GM23338 (cell line): ENCODE measurements around the gene RHOG. TPM values are rescaled to one million over a fixed set of nuclear protein-coding genes. Genes with fewer than 3 reads are reported as not detected.

ENCODE experiments used
- ATAC-seq: fragments of 200-7000 bp; cut with Tn5 transposase; 3 replicates; pipeline ENCODE4 v1.9.1; 2020
- DNase-seq: peaks from one replicate; pipeline ENCODE4 v3.0.0-alpha.2; 2015; ENCODE audit warnings: low spot score
- H2AFZ ChIP-seq: fragments of 200-600 bp; sonication (generic); 2 replicates; pipeline ENCODE4 v1.8.0; 2016; ENCODE audit warnings: antibody characterized with exemption, mild to moderate bottlenecking, moderate library complexity
- H3F3A ChIP-seq: fragments of 200-600 bp; sonication (generic); replicated peaks from 2 replicates; pipeline ENCODE4 v1.8.0; 2017; ENCODE audit warnings: antibody characterized with exemption, mixed run types, low read depth
- H3K27ac ChIP-seq: fragments of 200-600 bp; sonication (generic); 2 replicates; pipeline ENCODE4 v1.6.1; 2016; ENCODE audit warnings: low read depth
- H3K27me3 ChIP-seq: fragments of 200-600 bp; sonication (generic); 2 replicates; pipeline ENCODE4 v1.8.0; 2016; ENCODE audit warnings: mild to moderate bottlenecking, mixed run types, moderate library complexity; ENCODE audit not compliant: insufficient read depth
- H3K36me3 ChIP-seq: fragments of 200-600 bp; sonication (generic); 2 replicates; pipeline ENCODE4 v1.8.0; 2016; ENCODE audit warnings: mild to moderate bottlenecking; ENCODE audit not compliant: insufficient read depth
- H3K4me1 ChIP-seq: fragments of 200-600 bp; sonication (generic); 2 replicates; pipeline ENCODE4 v1.8.0; 2016; ENCODE audit warnings: mild to moderate bottlenecking, moderate library complexity; ENCODE audit not compliant: insufficient read depth
- H3K4me2 ChIP-seq: fragments of 200-600 bp; sonication (generic); 2 replicates; pipeline ENCODE4 v1.7.1; 2017; ENCODE audit warnings: mixed run types
- H3K4me3 ChIP-seq: fragments of 200-600 bp; sonication (generic); 2 replicates; pipeline ENCODE4 v1.6.1; 2016; ENCODE audit warnings: mixed run types
- H3K79me2 ChIP-seq: fragments of 200-600 bp; sonication (generic); replicated peaks from 2 replicates; pipeline ENCODE4 v1.8.0; 2017; ENCODE audit warnings: mild to moderate bottlenecking; ENCODE audit not compliant: insufficient read depth
- H3K9me2 ChIP-seq: fragments of 200-600 bp; sonication (generic); 2 replicates; pipeline ENCODE4 v1.8.0; 2017; ENCODE audit not compliant: insufficient read depth
- H4K20me1 ChIP-seq: fragments of 200-600 bp; sonication (generic); replicated peaks from 2 replicates; pipeline ENCODE4 v1.8.0; 2017; ENCODE audit warnings: mild to moderate bottlenecking; ENCODE audit not compliant: insufficient read depth
- H3K27ac Mint-ChIP-seq: 2 replicates; pipeline ENCODE4 v1.8.0; 2020; ENCODE audit warnings: inconsistent platforms, mild to moderate bottlenecking, moderate library complexity, mixed read lengths
- H3K27me3 Mint-ChIP-seq: 3 replicates; pipeline ENCODE4 v1.8.0; 2022; ENCODE audit warnings: low read depth, mild to moderate bottlenecking, moderate library complexity, mixed read lengths, inconsistent platforms; ENCODE audit not compliant: insufficient read depth, poor library complexity
- H3K36me3 Mint-ChIP-seq: 3 replicates; pipeline ENCODE4 v1.8.0; 2021; ENCODE audit warnings: low read depth, mild to moderate bottlenecking, inconsistent platforms, moderate library complexity, mixed read lengths
- H3K4me1 Mint-ChIP-seq: 3 replicates; pipeline ENCODE4 v1.8.0; 2020; ENCODE audit warnings: mild to moderate bottlenecking, inconsistent platforms, mixed read lengths
- H3K4me3 Mint-ChIP-seq: 3 replicates; pipeline ENCODE4 v1.8.0; 2021; ENCODE audit warnings: moderate library complexity, mild to moderate bottlenecking, inconsistent platforms, mixed read lengths
- H3K9me3 Mint-ChIP-seq: 3 replicates; pipeline ENCODE4 v1.8.0; 2020; ENCODE audit warnings: moderate library complexity, mild to moderate bottlenecking, inconsistent platforms, mixed read lengths
- EZH2phosphoT487 ChIP-seq: fragments of 200-600 bp; sonication (generic); IDR thresholded peaks from one replicate; pipeline ENCODE4 v1.8.1; 2018; ENCODE audit warnings: antibody characterized with exemption; ENCODE audit not compliant: unreplicated experiment
- polyA plus RNA-seq: library from polyadenylated mRNA; unstranded; fragments of >200 nt; fragmentation: Nextera tagmentation; extraction: Ambion mirVana; gene quantifications from 2 replicates; pipeline ENCODE4 v1.2.1, GENCODE V29; 2016
- total RNA-seq: library from RNA; depleted of rRNA; stranded (reverse); fragments of >200 nt; shearing (Covaris generic); gene quantifications from 2 replicates; pipeline ENCODE4 v1.2.3, GENCODE V29; 2014
- TF ChIP-seq, protein P1 (sequence below): IDR thresholded peaks from one replicate; pipeline ENCODE4 v1.6.1; 2018; ENCODE audit warnings: antibody characterized with exemption; ENCODE audit not compliant: unreplicated experiment
- TF ChIP-seq, protein P2 (sequence below): fragments of 250-450 bp; sonication (Bioruptor Pico); IDR thresholded peaks from 2 replicates; pipeline ENCODE4 v1.5.0; 2020; ENCODE audit warnings: mild to moderate bottlenecking, moderate library complexity

RHOG gene
- total and polyA plus RNA-seq, 2 experiments from 2014 or later, result 26.3 to 38.6 TPM

DNA sequence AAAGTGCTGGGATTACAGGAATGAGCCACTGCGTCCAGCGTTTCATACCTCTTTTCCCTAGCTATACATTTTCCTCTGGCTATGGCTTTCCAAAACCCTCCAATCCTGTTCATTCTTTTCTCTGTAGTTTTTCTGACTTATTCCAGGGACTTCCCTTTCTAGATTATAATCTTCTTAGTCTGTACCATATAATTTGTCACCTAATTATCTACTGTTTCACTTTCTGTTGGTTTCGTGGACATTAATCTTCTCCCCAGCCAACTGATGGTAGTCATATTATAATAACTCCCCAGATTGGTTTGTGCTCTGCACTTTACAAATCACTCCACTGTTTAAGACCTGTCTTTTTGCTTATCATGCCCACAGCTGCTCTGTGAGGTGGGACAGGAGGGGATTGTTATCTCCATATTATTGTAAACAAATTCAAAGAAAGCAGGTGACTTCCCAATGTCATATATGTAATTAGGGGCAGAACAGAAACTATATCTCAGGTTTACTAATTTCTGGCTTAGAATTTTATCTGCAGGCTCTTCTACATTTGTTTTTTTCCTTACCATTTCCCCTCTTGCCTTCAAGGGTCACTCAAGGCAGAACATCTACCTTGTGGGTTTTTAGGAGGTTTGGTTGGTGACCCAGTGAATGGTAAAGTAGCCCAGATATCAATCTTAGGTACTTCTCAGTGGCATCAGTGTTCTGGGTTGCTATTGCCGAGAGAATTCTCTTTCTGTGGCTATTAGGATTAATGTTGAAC lies 38.6 kb upstream of the RHOG start (continued):
- TF ChIP-seq, protein P1, sequence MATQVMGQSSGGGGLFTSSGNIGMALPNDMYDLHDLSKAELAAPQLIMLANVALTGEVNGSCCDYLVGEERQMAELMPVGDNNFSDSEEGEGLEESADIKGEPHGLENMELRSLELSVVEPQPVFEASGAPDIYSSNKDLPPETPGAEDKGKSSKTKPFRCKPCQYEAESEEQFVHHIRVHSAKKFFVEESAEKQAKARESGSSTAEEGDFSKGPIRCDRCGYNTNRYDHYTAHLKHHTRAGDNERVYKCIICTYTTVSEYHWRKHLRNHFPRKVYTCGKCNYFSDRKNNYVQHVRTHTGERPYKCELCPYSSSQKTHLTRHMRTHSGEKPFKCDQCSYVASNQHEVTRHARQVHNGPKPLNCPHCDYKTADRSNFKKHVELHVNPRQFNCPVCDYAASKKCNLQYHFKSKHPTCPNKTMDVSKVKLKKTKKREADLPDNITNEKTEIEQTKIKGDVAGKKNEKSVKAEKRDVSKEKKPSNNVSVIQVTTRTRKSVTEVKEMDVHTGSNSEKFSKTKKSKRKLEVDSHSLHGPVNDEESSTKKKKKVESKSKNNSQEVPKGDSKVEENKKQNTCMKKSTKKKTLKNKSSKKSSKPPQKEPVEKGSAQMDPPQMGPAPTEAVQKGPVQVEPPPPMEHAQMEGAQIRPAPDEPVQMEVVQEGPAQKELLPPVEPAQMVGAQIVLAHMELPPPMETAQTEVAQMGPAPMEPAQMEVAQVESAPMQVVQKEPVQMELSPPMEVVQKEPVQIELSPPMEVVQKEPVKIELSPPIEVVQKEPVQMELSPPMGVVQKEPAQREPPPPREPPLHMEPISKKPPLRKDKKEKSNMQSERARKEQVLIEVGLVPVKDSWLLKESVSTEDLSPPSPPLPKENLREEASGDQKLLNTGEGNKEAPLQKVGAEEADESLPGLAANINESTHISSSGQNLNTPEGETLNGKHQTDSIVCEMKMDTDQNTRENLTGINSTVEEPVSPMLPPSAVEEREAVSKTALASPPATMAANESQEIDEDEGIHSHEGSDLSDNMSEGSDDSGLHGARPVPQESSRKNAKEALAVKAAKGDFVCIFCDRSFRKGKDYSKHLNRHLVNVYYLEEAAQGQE, result no peak
- TF ChIP-seq, protein P2, sequence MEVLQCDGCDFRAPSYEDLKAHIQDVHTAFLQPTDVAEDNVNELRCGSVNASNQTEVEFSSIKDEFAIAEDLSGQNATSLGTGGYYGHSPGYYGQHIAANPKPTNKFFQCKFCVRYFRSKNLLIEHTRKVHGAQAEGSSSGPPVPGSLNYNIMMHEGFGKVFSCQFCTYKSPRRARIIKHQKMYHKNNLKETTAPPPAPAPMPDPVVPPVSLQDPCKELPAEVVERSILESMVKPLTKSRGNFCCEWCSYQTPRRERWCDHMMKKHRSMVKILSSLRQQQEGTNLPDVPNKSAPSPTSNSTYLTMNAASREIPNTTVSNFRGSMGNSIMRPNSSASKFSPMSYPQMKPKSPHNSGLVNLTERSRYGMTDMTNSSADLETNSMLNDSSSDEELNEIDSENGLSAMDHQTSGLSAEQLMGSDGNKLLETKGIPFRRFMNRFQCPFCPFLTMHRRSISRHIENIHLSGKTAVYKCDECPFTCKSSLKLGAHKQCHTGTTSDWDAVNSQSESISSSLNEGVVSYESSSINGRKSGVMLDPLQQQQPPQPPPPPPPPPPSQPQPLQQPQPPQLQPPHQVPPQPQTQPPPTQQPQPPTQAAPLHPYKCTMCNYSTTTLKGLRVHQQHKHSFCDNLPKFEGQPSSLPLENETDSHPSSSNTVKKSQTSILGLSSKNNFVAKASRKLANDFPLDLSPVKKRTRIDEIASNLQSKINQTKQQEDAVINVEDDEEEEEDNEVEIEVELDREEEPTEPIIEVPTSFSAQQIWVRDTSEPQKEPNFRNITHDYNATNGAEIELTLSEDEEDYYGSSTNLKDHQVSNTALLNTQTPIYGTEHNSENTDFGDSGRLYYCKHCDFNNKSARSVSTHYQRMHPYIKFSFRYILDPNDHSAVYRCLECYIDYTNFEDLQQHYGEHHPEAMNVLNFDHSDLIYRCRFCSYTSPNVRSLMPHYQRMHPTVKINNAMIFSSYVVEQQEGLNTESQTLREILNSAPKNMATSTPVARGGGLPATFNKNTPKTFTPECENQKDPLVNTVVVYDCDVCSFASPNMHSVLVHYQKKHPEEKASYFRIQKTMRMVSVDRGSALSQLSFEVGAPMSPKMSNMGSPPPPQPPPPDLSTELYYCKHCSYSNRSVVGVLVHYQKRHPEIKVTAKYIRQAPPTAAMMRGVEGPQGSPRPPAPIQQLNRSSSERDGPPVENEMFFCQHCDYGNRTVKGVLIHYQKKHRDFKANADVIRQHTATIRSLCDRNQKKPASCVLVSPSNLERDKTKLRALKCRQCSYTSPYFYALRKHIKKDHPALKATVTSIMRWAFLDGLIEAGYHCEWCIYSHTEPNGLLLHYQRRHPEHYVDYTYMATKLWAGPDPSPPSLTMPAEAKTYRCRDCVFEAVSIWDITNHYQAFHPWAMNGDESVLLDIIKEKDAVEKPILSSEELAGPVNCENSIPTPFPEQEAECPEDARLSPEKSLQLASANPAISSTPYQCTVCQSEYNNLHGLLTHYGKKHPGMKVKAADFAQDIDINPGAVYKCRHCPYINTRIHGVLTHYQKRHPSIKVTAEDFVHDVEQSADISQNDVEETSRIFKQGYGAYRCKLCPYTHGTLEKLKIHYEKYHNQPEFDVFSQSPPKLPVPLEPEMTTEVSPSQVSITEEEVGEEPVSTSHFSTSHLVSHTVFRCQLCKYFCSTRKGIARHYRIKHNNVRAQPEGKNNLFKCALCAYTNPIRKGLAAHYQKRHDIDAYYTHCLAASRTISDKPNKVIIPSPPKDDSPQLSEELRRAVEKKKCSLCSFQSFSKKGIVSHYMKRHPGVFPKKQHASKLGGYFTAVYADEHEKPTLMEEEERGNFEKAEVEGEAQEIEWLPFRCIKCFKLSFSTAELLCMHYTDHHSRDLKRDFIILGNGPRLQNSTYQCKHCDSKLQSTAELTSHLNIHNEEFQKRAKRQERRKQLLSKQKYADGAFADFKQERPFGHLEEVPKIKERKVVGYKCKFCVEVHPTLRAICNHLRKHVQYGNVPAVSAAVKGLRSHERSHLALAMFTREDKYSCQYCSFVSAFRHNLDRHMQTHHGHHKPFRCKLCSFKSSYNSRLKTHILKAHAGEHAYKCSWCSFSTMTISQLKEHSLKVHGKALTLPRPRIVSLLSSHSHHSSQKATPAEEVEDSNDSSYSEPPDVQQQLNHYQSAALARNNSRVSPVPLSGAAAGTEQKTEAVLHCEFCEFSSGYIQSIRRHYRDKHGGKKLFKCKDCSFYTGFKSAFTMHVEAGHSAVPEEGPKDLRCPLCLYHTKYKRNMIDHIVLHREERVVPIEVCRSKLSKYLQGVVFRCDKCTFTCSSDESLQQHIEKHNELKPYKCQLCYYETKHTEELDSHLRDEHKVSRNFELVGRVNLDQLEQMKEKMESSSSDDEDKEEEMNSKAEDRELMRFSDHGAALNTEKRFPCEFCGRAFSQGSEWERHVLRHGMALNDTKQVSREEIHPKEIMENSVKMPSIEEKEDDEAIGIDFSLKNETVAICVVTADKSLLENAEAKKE (CRISPR knock-in tag), result no peak
- TF ChIP-seq EZH2phosphoT487, result no peak

DNA sequence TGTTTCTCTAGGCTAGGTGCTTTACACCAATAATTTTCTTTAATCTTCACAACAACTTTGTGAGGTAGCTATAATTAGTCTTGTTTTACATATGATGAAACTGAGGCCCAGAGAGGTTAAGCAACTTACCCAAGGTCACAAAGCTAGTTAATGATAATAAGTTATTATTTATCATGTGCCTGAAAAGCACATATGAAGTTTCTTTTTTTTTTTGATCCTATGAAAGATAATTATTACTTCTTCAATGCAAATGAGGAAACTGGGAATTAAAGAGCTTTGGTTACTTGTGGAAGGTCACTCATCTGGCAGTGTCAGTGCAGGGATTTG lies 37.5 kb upstream of the RHOG start:
- DNase-seq (no peak), ATAC-seq (no peak)
- Histone ChIP-seq H3K4me3 (no peak overlapping the region), H3F3A (no peaks in the 10 kb centered on the region), H3K4me1 (peaks cover 17% of the 10 kb centered on the region), H3K27ac (no peak overlapping the region), H3K79me2 (no peaks in the 10 kb centered on the region), H3K9me2 (no peaks in the 10 kb centered on the region), H3K27me3 (no peaks in the 10 kb centered on the region), H3K4me2 (no peak overlapping the region), H4K20me1 (peaks cover 8% of the 10 kb centered on the region), H2AFZ (no peak overlapping the region), H3K36me3 (no peaks in the 10 kb centered on the region)
- Mint-ChIP-seq H3K27me3 (peaks cover 5% of the 10 kb centered on the region), H3K27ac (no peak overlapping the region), H3K4me1 (peaks cover 13% of the 10 kb centered on the region), H3K4me3 (no peak overlapping the region), H3K36me3 (no peaks in the 10 kb centered on the region), H3K9me3 (no peaks in the 10 kb centered on the region)
- TF ChIP-seq, protein P2 (CRISPR knock-in tag), result no peak
